GM21360 (cell line): ENCODE data around the gene HOMER3.
"Not testable (repeated sequence)": the region's sequence is repeated elsewhere in the genome, so short reads cannot be mapped to it uniquely, and the experiment has no call there.

Experiments used
- ATAC-seq: cut with Tn5 transposase; IDR thresholded peaks from one replicate; pipeline ENCODE4 v1.9.1; 2021; ENCODE audit warnings: mild to moderate bottlenecking, moderate library complexity; ENCODE audit not compliant: unreplicated experiment

HOMER3 gene

DNA sequence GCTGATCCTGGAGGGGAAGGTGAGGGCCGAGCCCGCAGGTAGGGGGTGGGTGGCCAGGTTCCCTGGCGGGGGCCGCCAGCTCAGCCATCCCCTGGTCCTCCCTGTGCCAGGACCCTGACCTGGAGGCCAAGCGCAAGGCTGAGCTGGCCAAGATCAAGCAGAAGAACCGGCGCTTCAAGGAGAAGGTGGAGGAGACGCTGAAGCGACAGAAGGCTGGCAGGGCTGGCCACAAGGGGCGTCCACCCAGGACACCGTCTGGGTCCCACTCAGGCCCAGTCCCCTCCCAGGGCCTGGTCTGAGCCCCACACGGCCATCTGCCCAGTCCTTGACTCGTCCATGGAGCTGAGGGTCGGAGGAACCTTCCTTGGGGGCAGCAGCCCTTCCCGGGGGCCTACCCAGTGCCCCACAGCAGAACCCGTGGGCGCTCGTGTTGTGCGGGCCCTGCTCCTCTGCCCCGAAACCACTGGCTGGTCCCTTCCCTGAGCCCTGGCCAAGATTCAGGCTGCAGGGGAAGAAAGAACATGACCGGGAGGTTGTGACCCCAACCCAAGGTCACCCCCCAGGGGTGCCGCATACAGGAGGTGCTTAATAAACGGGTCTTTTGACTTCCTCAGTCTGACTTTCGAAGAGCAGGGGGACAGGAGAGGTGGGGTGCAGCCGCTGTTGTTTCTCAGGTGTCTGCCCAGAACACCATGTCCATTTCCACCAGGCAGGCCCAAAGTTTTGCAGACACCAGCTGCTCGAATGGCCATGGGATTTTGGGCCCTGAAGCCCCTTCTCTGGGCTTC is 12.8 kb downstream of the HOMER3 start:
- ATAC-seq, result no peak

GRCh38 chr19:18924684-18925213 is 16.3 kb downstream of the HOMER3 start:
- ATAC-seq, result no peak

GRCh38 chr19:18922228-18922985 is 18.6 kb downstream of the HOMER3 start:
- no peak for ATAC-seq

- ATAC-seq, result no peak
Measured at GRCh38 chr19:18921593-18921992, 19.4 kb downstream of the HOMER3 start.

DNA sequence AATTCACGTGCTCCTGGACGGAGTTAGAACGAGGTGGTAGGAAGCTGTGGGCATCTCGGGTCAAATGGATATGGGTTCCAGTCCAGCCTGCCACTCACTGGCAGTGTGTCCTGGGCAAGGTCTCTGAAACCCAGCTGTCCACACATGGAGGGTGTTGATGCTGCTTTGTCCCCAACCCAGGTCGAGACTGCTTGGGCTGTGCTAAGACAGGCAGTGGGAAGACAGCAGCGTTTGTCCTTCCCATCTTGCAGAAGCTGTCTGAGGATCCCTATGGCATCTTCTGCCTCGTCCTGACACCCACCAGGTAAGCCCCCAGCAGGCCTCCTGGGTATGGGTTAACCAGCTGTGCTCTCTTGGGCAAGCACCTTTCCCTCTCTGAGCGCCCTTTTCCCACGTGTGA is 20.6 kb downstream of the HOMER3 start:
- ATAC-seq, result no peak

DNA sequence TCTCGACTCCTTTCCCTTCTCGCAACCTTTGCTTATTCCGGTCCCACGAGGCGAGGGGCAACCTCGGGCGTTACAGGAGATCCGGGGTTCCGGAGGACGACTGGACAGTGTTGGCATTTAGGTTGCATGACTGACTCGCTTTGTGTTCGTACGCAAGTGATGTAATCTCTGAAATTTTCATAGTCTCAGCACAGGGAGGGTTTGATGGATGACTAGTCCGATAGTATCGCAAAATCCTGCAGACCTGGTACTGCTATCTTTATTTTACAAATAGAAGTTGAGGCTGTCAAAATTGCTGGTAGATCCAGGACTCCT is 21.2 kb downstream of the HOMER3 start:
- ATAC-seq, result no peak

- peak; percentile 86 for ATAC-seq
Measured at GRCh38 chr19:18919086-18919899, 21.7 kb downstream of the HOMER3 start, which contains the start of the genes COPE and DDX49. Gene COPE, minus strand, starts transcription at chr19:18919387. Its CDS starts 39 bp downstream, at chr19:18919348. Gene DDX49, plus strand, starts transcription at chr19:18919715. Its CDS starts 27 bp downstream, at chr19:18919742.

DNA sequence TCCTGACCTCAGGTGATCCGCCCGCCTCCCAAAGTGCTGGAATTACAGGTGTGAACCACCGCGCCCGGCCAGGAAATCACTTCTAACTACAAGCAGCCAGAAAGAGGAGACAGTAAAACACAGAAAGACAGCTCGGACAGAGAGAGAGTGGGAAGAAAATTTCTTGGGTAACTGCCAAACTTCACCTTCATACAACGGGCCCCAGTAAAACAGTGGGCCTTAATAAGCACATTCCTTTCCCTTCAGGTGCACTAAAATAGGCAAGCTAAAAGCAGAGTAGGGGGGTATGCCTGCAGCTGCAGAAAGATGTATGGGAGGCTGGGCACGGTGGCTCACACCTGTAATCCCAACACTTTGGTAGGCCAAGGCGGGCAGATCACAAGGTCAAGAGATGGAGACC is 23.4 kb downstream of the HOMER3 start:
- not testable (repeated sequence) for ATAC-seq

DNA sequence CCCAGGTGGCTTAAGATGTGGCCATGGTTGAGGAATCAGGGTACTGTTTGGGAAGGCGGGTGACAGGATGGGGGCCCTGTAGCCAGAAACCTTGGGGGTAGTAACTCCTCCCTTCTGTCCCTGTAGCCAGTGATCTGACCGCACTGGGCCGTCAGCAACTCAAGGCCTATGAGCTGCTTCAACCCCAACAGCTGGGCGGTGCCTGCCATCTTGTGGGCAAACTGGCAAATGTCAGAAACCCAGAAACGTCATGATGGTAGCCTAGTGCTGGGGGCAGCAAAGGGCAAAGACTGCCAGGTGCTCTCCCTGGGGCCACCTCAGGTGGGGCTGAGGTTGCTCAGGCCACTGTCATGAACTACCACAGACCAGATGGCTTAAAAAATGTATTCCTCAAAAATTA is 25.4 kb downstream of the HOMER3 start:
- ATAC-seq, result no peak

DNA sequence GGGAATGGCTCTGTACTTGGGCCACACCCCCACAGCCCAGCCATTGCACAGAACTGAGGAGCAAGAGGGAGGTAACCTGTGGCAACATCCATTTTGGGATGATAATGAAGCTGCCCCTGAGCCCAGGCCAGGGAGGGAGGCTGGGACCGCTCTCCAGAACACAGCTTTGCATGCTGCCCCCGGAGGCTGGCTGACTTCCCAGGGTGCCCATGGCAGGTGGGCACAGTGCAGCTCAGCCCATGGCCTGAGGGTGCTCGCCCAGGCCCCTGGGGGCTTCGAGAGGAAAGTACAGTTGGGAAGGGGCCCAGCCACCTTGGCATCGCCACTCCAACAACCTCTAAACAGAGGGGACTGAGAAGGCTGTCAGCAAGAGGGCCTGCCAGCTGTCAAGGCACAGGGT is 27.6 kb downstream of the HOMER3 start:
- ATAC-seq, result no peak

- ATAC-seq, result no peak
Measured at GRCh38 chr19:18912933-18913332, 28.1 kb downstream of the HOMER3 start.

GRCh38 chr19:18910801-18911436 is 30.1 kb downstream of the HOMER3 start:
- ATAC-seq, result no peak

GRCh38 chr19:18910010-18910409 is 31.0 kb downstream of the HOMER3 start:
- ATAC-seq, result no peak

DNA sequence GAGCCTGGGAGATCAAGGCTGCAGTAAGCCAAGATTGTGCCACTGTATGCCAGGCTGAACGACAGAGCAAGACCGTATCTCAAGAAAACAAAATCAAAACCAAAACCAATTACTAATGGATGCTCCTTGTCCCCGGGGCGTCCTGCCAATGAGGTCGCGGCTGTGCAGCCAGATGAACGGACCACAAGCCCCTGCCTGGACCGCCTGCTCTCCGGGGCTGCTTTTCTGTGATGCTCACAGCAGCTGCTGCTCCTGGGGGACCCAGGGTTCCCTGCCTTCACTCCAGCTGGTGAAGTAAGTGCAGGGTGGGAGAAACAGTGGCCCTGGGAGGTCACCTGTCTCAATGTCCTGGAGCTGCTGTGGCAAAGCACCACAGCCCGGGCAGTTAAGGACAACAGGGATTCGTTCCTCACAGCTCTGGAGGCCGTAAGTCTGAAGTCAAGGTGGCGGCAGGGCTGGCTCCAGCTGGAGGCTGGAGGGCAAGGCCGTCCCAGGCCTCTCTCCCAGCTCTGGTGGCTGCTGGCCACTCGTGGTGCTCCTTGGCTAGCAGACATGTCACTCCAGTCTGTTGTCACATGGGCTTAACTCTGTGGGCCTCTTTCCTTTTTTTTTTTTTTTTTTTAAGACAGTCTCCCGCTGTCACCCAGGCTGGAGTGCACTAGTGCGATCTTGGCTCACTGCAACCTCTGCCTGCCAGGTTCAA is 31.9 kb downstream of the HOMER3 start:
- ATAC-seq, result no peak

DNA sequence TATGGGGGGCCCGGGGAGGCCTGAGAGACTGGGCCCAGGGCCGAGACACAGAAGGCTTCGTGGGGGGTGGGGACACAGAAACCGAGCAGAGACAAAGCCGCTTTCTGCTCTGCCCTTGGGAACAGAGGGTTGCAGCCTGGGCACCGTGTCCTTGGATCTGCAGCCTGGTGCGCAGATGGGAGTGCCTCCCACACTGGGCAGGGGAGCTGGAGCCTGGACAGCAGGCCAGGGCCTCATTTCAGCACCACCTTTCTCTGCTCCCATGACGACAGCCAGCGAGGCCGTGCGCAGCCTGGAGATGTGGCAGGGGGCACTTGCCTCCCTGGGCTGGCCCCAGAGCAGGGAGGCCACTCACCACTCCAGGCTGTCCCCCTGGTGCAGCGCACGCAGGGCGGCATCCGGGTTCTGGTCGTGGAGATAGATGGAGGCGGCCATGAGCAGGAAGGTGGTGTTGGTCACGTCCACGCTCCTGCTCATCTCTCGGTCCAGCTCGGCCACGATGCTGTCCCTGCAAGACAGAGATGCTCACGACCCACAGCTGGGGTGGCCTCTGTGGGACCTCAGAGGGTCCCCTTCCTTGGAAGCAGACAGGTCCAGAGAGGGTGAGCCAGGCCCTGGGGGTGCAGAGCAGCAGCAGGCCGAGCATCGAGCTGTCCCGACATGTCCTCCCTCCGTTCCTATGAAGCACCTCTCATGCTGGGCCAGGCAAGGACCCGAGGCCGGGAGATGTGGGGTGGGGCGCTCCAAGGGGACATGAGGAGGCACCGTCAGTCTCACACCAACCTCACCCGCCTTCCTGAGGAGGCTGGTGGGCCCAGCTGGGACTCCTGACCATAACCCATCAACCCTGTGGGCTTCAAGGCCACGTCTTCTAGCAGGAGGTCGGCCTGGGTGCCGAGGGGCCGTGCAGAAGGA is 34.2 kb downstream of the HOMER3 start:
- no peak for ATAC-seq

DNA sequence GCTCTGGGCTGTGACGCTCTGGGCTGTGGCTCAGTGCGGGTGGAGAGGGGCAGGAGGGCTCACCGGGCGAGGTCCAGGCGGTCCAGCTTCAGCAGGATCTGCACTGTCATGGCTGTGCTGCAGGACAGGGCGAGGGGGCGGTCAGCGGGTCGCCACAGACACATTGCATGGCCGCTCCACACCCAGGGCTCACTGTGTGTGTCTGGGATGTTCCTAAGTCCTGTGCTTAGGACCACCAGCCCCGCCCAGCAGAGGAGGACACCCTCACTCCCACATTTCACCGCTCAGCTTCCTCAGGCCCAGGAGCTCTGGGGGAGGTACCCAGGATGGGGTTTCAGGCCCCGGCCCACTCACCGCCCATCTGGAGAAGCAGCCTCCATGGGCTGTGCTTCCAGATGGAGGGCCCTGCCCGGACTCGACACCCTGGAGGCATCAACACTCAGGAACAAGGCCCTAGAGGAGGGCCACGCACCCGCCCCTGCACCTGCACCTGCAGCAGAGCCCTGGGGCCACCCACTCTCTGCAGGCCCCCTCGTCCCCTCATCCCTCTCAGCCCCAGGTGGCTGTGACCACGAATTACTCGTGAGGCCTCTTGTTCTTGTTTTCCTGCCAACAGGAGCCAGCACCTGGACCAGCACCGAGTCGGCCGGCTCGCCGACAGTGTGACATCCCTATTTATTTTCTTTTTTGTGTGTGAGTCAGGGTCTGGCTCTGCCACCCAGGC is 35.3 kb downstream of the HOMER3 start:
- no peak for ATAC-seq

DNA sequence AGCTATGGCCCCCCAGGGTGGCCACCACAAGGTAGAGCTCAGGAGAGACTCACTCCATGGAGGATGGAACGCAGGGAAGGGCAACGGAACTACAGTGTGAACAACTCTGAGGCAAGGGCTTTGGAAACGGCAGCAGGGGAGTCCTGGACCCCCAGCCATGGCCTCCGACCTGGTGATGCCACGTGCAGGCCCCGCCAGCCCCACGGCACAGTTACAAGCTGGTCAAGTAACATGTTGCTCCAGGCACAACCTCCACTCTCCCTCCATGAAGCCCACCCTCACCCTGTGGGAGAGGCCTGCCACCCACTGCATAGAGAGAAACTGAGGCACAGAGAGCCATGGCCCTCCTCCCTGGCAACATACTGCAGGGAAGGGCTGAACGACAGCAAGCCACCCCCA is 36.0 kb downstream of the HOMER3 start:
- ATAC-seq, result no peak

DNA sequence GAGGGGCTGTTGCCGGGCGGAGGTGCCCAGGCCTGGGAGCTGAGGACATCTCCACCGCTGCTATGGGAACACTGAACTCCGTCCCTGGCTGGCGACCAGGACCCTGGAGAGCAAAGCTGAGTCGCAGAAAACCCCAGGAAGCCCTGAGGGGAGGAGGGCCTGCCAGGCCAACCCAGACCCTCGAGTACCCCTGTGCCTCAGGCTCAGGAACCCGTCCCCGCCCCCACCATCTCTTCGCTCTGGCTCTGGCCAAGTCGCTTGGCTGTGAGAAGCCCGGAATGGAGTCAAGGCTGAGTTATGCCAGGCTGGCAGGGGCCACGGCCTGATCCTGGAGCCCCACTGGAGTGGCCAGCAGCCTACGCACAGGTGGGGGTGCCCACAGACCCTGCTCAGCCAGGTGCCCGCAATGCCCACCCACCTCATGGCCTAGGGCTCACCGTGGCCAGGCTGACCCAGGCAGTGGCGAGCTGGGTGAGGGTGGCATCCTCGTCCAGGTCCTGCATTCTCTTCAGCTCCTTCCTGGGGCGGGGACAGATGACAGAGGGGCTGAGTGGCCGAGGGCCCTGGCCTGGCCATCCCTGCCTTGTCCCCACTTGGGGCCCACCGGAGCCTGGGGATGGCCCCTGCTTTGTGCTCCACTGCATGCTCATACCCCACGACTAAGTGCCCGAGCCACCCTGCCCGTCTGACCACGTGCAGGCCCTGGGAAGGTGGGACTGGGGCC is 36.5 kb downstream of the HOMER3 start:
- ATAC-seq, result no peak
